ENCODE data around the gene ERGIC1. TPM values are rescaled to one million over a fixed set of nuclear protein-coding genes. Genes with fewer than 3 reads are reported as not detected.

ERGIC1 gene
- total RNA-seq, 1 experiment from 2014 or later: 98.8 TPM

GRCh38 chr5:172959824-172960799 lies 126.1 kb downstream of the ERGIC1 start:
- H3K36me3 ChIP-seq: peaks cover 41% of the 10 kb centered on the region
- H3K9me3 ChIP-seq: no peaks in the 10 kb centered on the region
- H3K4me3 ChIP-seq: peak overlapping the region; percentile 96
- no peaks in the 10 kb centered on the region for H3K27me3 ChIP-seq
- DNase-seq: no peak

- DNase-seq: no peak
- no peaks in the 10 kb centered on the region for H3K27me3 ChIP-seq
- no peaks in the 10 kb centered on the region for H3K9me3 ChIP-seq
- no peak overlapping the region for H3K4me3 ChIP-seq
- H3K36me3 ChIP-seq: peaks cover 34% of the 10 kb centered on the region
These were observed 135.9 kb downstream of the ERGIC1 start for GRCh38 chr5:172969921-172970320.

GRCh38 chr5:172971482-172971881 lies 137.4 kb downstream of the ERGIC1 start:
- no peaks in the 10 kb centered on the region for H3K27me3 ChIP-seq
- no peaks in the 10 kb centered on the region for H3K9me3 ChIP-seq
- no peak for DNase-seq
- H3K36me3 ChIP-seq: peaks cover 27% of the 10 kb centered on the region
- H3K4me3 ChIP-seq: no peak overlapping the region

GRCh38 chr5:172972552-172972951 lies 138.5 kb downstream of the ERGIC1 start:
- H3K36me3 ChIP-seq: peaks cover 23% of the 10 kb centered on the region
- no peaks in the 10 kb centered on the region for H3K9me3 ChIP-seq
- no peak for DNase-seq
- no peaks in the 10 kb centered on the region for H3K27me3 ChIP-seq
- no peak overlapping the region for H3K4me3 ChIP-seq

- no peak for DNase-seq
These were observed 139.3 kb downstream of the ERGIC1 start for GRCh38 chr5:172973127-172973916.

GRCh38 chr5:172973931-172974330 lies 139.9 kb downstream of the ERGIC1 start:
- DNase-seq: no peak
- Histone ChIP-seq H3K36me3 (peaks cover 14% of the 10 kb centered on the region), H3K4me3 (no peak overlapping the region), H3K27me3 (no peaks in the 10 kb centered on the region), H3K9me3 (no peaks in the 10 kb centered on the region)

More at GRCh38 chr5:172973127-172973916, 139.3 kb downstream of the ERGIC1 start:
- H3K27me3 ChIP-seq: no peaks in the 10 kb centered on the region
- H3K36me3 ChIP-seq: peaks cover 16% of the 10 kb centered on the region
- H3K9me3 ChIP-seq: no peaks in the 10 kb centered on the region
- H3K4me3 ChIP-seq: no peak overlapping the region

- Histone ChIP-seq H3K9me3 (no peaks in the 10 kb centered on the region), H3K36me3 (0 out of 2 replicates have a peak, but pooled peaks cover under 1% of the 10 kb centered on the region), H3K27me3 (no peaks in the 10 kb centered on the region), H3K4me3 (no peak overlapping the region)
- DNase-seq: no peak
These were observed 141.2 kb downstream of the ERGIC1 start for GRCh38 chr5:172975289-172975688.

GRCh38 chr5:172979778-172980177 lies 145.7 kb downstream of the ERGIC1 start:
- Histone ChIP-seq H3K4me3 (no peak overlapping the region), H3K9me3 (peaks cover 3% of the 10 kb centered on the region; the same call in 1 of the 2 replicates), H3K36me3 (peaks cover 3% of the 10 kb centered on the region), H3K27me3 (no peaks in the 10 kb centered on the region)
- DNase-seq: no peak

- H3K27me3 ChIP-seq: no peaks in the 10 kb centered on the region
- DNase-seq: no peak
- no peak overlapping the region for H3K4me3 ChIP-seq
- H3K36me3 ChIP-seq: peaks cover 23% of the 10 kb centered on the region
- H3K9me3 ChIP-seq: peaks cover 3% of the 10 kb centered on the region; the same call in 1 of the 2 replicates
These were observed 147.9 kb downstream of the ERGIC1 start for GRCh38 chr5:172981931-172982330.

- peak within 1 kb of the TSS; percentile 79 for H3K4me3 ChIP-seq
- H3K36me3 ChIP-seq: peaks cover 40% of the 10 kb centered on the region
- peak; percentile 99 for DNase-seq
- no peaks in the 10 kb centered on the region for H3K27me3 ChIP-seq
- H3K9me3 ChIP-seq: peaks cover 3% of the 10 kb centered on the region; the same call in 1 of the 2 replicates
These were observed 149.6 kb downstream of the ERGIC1 start, which contains the start of gene ATP6V0E1 for GRCh38 chr5:172983542-172984243. Gene ATP6V0E1 (plus strand): TSS chr5:172983771. CDS start chr5:172983861, 90 bp downstream.

GRCh38 chr5:172984244-172984953 lies 150.3 kb downstream of the ERGIC1 start:
- H3K36me3 ChIP-seq: peaks cover 46% of the 10 kb centered on the region
- H3K27me3 ChIP-seq: no peaks in the 10 kb centered on the region
- H3K9me3 ChIP-seq: peaks cover 3% of the 10 kb centered on the region; the same call in 1 of the 2 replicates
- peak; percentile 84 for DNase-seq
- peak overlapping the region; percentile 79 for H3K4me3 ChIP-seq

GRCh38 chr5:172985596-172985995 lies 151.5 kb downstream of the ERGIC1 start:
- no peak for DNase-seq
- Histone ChIP-seq H3K27me3 (no peaks in the 10 kb centered on the region), H3K9me3 (peaks cover 3% of the 10 kb centered on the region; the same call in 1 of the 2 replicates), H3K4me3 (no peak overlapping the region; the same call in 1 of the 2 replicates), H3K36me3 (peaks cover 54% of the 10 kb centered on the region)

- Histone ChIP-seq H3K9me3 (peaks cover 3% of the 10 kb centered on the region; the same call in 1 of the 2 replicates), H3K36me3 (peaks cover 75% of the 10 kb centered on the region), H3K4me3 (no peak overlapping the region), H3K27me3 (no peaks in the 10 kb centered on the region)
- no peak for DNase-seq
These were observed 154.2 kb downstream of the ERGIC1 start for GRCh38 chr5:172988276-172988675.

GRCh38 chr5:172990776-172991175 lies 156.7 kb downstream of the ERGIC1 start:
- no peak for DNase-seq
- H3K4me3 ChIP-seq: no peak overlapping the region
- H3K9me3 ChIP-seq: no peaks in the 10 kb centered on the region
- H3K36me3 ChIP-seq: peaks cover 87% of the 10 kb centered on the region
- H3K27me3 ChIP-seq: no peaks in the 10 kb centered on the region

GRCh38 chr5:172994405-172994804 lies 160.4 kb downstream of the ERGIC1 start:
- DNase-seq: no peak
- Histone ChIP-seq H3K36me3 (peaks cover 70% of the 10 kb centered on the region), H3K27me3 (no peaks in the 10 kb centered on the region), H3K4me3 (no peak overlapping the region), H3K9me3 (no peaks in the 10 kb centered on the region)

Data from MG63 (cell line).